Left ventricle myocardium inferior (tissue), 1 donor: ENCODE data around the gene EFR3B. TPM values are rescaled to one million over a fixed set of nuclear protein-coding genes. Genes with fewer than 3 reads are reported as not detected.
"Not testable (repeated sequence)": the region's sequence is repeated elsewhere in the genome, so short reads cannot be mapped to it uniquely, and the experiment has no call there.

Experiments
- DNase-seq: peaks from one replicate; pipeline ENCODE4 v3.0.0-alpha.2; 2020
- H3K27ac ChIP-seq: fragments of 200-600 bp; replicated peaks from 2 replicates; pipeline ENCODE4 v1.8.0; 2021
- H3K27me3 ChIP-seq: fragments of 200-600 bp; 2 replicates; pipeline ENCODE4 v1.8.0; 2021; ENCODE audit warnings: low read depth
- H3K36me3 ChIP-seq: fragments of 200-600 bp; 2 replicates; pipeline ENCODE4 v1.8.0; 2021
- H3K4me1 ChIP-seq: fragments of 200-600 bp; 2 replicates; pipeline ENCODE4 v1.8.0; 2021
- H3K4me3 ChIP-seq: fragments of 200-600 bp; 2 replicates; pipeline ENCODE4 v1.8.0; 2021; ENCODE audit warnings: mild to moderate bottlenecking, moderate library complexity
- H3K9me3 ChIP-seq: fragments of 200-600 bp; replicated peaks from 2 replicates; pipeline ENCODE4 v1.8.0; 2021
- CTCF ChIP-seq: fragments of 200-600 bp; IDR thresholded peaks from 2 replicates; pipeline ENCODE4 v1.8.0; 2021; ENCODE audit warnings: antibody characterized with exemption, mild to moderate bottlenecking, borderline replicate concordance
- intact Hi-C: fragments of 100-400 bp; cut with micrococcal nuclease; formaldehyde crosslinking; loops from one replicate; pipeline ENCODE4 v1.11.0; 2022
- long read RNA-seq: library from polyadenylated mRNA; unstranded; transcript quantifications from one replicate; pipeline ENCODE4 v2.0.0, GENCODE V29; 2021
- total RNA-seq: library from RNA; stranded (reverse); fragmentation: NEBNext Ultra II Directional; extraction: Animal tissue kit (Norgen Biotek cat#: 25700); gene quantifications from one replicate; pipeline ENCODE4 v1.2.1, GENCODE V29; 2021
- donor health status: DM: no; HTN: yes; CAD: no; lungs with severe emphysema.

Gene EFR3B
- total RNA-seq, result 8.7 TPM
- long read RNA-seq, full-length matches to known transcripts, result 2 of 7 reads
- long read RNA-seq, partial matches to known transcripts, result 0 of 7 reads
- long read RNA-seq, other reads (novel, unspliced or antisense), result 5 of 7 reads

- TF ChIP-seq CTCF, result peak; percentile 25
- peak; percentile 97 for DNase-seq
- intact Hi-C loops, result no loop called here
- no peaks in the 10 kb centered on the region for H3K27me3 ChIP-seq
- H3K27ac ChIP-seq, result peak within 1 kb of the TSS; percentile 94
- no peaks in the 10 kb centered on the region for H3K9me3 ChIP-seq
- H3K36me3 ChIP-seq, result no peaks in the 10 kb centered on the region
- H3K4me1 ChIP-seq, result peaks cover 26% of the 10 kb centered on the region
- H3K4me3 ChIP-seq, result peak within 1 kb of the TSS; percentile 96
These were observed at the start of gene EFR3B for GRCh38 chr2:25041928-25042320. EFR3B (plus strand) TSS chr2:25042076; CDS start chr2:25042313, 237 bp downstream.

GRCh38 chr2:24993406-24994145 lies 48.3 kb upstream of the EFR3B start:
- no peak for TF ChIP-seq CTCF
- H3K4me1 ChIP-seq, result peaks cover 26% of the 10 kb centered on the region
- H3K36me3 ChIP-seq, result no peaks in the 10 kb centered on the region
- no peak for DNase-seq
- no peaks in the 10 kb centered on the region for H3K9me3 ChIP-seq
- no peaks in the 10 kb centered on the region for H3K27me3 ChIP-seq
- intact Hi-C loops, result no loop called here
- H3K27ac ChIP-seq, result peak overlapping the region; percentile 3
- H3K4me3 ChIP-seq, result no peak overlapping the region

DNA sequence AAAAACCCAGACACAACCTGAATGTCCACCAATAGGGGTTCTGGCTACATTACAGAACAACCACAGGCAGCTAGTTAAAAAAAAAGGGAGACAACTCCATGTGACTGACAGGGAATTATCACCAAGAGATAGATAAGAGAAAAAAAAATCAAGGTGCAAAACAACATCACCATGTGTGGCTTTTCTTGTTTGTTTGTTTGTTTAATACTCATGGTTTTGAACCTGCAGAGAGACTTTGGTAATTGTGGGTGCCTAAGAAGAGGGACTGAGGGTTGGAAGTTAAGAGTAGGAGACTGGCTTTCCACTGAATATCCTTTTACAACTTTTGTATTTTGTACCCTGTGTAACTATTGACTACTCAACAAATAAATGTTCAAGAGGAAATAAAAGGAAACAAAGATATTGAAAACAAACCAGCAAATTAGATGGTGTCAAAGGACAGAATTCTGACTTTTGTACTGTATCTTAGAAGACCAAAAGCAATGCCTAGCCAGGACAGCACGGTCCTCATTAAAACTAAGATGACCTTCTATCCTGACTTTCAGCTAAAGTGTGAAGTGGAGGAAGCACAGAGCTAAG lies 47.6 kb upstream of the EFR3B start:
- Histone ChIP-seq H3K36me3 (no peaks in the 10 kb centered on the region), H3K9me3 (no peaks in the 10 kb centered on the region), H3K4me3 (no peak overlapping the region), H3K4me1 (peaks cover 26% of the 10 kb centered on the region), H3K27me3 (no peaks in the 10 kb centered on the region), H3K27ac (peak overlapping the region; percentile 3)
- no peak for TF ChIP-seq CTCF
- intact Hi-C loops, result no loop called here
- no peak for DNase-seq

DNA sequence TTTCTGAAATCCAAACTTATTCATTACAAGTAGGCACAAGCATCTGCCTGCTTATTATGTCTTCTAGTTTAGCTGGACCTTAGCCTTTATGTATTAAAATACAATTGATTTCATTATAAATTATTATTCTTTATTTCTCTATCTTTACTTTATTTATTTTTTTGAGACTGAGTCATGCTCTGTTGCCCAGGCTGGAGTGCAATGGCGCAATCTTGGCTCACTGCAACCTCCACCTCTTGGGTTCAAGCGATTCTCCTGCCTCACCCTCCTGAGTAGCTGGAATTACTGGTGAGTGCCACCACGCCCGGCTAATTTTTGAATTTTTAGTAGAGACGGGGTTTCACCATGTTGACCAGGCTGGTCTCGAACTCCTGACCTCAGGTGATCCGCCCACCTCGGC lies 42.8 kb upstream of the EFR3B start:
- intact Hi-C loops, H3K4me3 ChIP-seq, H3K27ac ChIP-seq, H3K36me3 ChIP-seq, H3K9me3 ChIP-seq, H3K27me3 ChIP-seq, DNase-seq: not testable (repeated sequence)
- peaks cover 21% of the 10 kb centered on the region for H3K4me1 ChIP-seq

GRCh38 chr2:25000036-25000435 lies 41.8 kb upstream of the EFR3B start:
- TF ChIP-seq CTCF, result no peak
- intact Hi-C loops, result no loop called here
- no peak for DNase-seq
- Histone ChIP-seq H3K9me3 (no peaks in the 10 kb centered on the region), H3K4me1 (peaks cover 13% of the 10 kb centered on the region), H3K27me3 (no peaks in the 10 kb centered on the region), H3K36me3 (no peaks in the 10 kb centered on the region), H3K4me3 (no peak overlapping the region), H3K27ac (no peak overlapping the region)
